KOPT-K1 (cell line): ENCODE data around the gene HCN4.

Source experiments
- H3K27ac ChIP-seq: fragments of 200-600 bp; sonication (generic); 2 replicates; pipeline ENCODE4 v1.5.1; 2016; ENCODE audit warnings: antibody characterized with exemption, mild to moderate bottlenecking, low read depth, low read length; ENCODE audit not compliant: poor library complexity, severe bottlenecking
- H3K36me3 ChIP-seq: fragments of 200-600 bp; sonication (generic); 2 replicates; pipeline ENCODE4 v1.5.1; 2017; ENCODE audit warnings: antibody characterized with exemption, mild to moderate bottlenecking, low read length, moderate library complexity; ENCODE audit not compliant: insufficient read depth
- H3K9me3 ChIP-seq: fragments of 200-600 bp; sonication (generic); 2 replicates; pipeline ENCODE4 v1.5.1; 2017; ENCODE audit warnings: antibody characterized with exemption, low read length, mild to moderate bottlenecking; ENCODE audit not compliant: insufficient read depth, poor library complexity, severe bottlenecking

Gene HCN4

DNA sequence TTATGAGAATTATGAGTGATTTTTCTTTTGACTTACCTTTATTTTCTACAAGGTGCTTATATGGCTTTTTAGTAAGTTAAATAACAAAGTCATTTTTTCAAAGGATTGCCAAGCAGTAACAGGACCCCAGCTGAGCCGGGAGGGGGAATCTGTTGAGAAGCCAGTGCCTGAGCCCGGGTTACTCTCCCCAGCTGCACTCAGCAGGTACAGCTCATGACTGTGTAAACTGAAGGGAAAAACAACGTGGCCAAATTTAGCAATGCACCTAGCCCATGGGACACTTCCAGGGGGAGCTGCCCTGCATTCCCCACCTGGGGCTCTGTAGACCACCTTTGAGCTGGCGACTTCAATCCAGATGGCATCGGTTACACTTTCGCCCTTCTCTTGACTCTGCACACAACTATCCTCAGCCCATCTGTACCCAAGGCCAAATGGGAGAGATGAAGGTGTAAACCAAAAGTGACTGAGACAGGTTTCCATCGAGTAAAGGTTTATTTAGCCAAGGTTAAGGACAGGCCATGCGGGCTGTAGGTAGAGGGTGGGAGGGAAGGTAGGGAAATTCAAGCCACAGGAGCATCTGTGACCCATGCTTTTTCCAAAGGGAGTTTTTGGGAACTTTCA is 18.2 kb upstream of the HCN4 start:
- H3K27ac ChIP-seq, result no peak overlapping the region

DNA sequence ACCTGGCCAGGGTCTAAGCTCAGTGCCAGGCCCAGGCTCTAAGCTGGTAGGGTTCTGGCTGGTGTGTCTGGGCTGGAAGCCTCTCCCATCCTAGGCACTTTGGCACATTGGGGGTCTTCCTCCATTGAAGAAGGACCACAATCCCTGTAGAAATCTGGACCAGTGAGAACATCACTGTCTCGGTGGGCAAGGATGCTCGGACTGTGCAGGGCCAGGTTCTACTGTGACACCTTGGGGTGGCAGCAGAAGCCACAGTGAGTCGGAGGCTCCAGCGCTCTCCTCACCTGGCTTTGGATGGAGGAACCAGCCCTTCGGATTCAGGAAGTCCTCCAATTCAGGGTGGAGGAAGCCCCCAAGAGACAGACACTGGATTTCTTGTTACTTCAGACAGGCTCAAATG is 17.5 kb upstream of the HCN4 start:
- Histone ChIP-seq H3K9me3 (no peaks in the 10 kb centered on the region), H3K36me3 (no peaks in the 10 kb centered on the region), H3K27ac (no peak overlapping the region)

More for the DNA sequence above, 18.2 kb upstream of the HCN4 start:
- Histone ChIP-seq H3K9me3 (no peaks in the 10 kb centered on the region), H3K36me3 (no peaks in the 10 kb centered on the region)

DNA sequence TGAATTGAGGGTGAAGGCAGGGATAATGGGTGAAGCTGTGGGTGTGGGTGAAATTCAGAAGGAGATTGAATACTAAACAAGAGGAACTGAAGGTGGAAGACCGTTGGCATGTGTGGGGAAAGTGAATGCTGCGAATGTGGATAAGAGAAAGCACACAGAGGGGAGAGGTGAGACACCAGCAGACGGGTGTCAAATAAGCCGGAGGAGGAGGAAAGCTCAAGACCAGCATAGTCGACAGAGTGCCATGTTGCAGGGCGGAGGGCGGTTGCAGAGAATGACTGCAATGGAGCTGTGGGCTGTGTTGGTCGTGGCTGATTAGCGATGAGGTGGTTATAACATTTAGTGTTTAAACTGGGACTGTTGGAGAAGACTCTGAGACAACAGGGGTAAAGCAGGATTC is 16.4 kb upstream of the HCN4 start:
- Histone ChIP-seq H3K9me3 (no peaks in the 10 kb centered on the region), H3K36me3 (no peaks in the 10 kb centered on the region), H3K27ac (no peak overlapping the region)

DNA sequence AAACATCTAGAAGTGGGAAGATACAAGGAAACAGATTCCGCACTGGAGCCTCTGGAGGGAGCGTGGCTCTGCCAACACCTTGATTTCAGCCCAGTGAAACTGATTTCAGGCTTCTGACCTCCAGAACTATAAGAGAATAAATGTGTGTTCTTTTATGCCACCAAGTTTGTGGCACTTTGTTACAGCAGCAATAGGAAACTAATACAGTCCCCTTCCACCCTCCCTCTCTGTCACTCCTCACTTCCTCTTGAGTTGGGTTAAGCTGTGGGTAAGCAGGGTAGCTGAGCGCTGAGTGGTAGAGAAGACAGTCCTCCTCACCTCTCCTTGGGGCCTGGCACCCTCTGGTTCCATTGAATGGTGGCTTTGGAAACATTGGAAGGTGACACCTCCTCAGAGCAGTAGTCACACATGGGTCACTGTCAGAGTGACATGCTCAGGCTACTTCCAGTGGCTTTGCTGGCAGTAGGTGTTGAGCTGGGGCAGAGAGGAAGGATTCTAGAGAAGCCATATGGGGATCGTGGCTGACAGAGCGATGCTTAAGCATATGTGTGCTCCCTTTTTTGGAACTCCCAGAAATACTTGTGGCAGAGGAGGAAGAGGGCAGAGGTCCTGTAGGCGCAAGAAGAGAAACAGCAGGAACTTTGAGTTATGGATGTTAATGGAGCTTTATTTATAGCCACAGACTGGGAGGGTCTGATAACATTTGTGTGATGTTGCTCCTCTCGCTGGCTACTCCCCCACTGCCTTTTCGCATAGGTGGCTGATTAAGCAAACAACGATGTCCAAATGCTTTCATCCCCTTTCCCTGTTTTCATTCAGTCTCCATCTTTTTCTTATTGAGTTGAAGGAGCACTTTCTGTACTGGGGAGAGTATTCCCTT is 14.8 kb upstream of the HCN4 start:
- Histone ChIP-seq H3K27ac (no peak overlapping the region), H3K36me3 (no peaks in the 10 kb centered on the region), H3K9me3 (no peaks in the 10 kb centered on the region)

DNA sequence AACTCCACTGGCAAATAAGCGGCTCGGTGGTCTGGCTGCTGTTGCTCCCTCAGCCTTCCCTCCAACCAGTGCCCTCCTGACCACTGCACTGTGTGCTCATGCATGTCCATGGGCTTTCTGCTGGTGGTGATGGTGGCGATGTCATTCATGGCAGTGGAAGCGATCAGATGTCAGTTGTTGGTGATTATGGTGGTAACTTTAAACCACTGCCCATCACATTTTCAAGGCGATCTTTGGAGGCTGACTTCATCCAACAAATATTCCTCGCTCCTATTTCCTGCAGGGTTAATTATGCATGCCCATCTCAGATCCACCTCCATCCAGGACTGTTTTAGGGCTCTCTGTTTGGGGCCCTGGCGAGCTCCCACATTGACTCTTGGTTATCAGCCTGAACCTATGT is 13.4 kb upstream of the HCN4 start:
- Histone ChIP-seq H3K9me3 (no peaks in the 10 kb centered on the region), H3K36me3 (no peaks in the 10 kb centered on the region), H3K27ac (no peak overlapping the region)

DNA sequence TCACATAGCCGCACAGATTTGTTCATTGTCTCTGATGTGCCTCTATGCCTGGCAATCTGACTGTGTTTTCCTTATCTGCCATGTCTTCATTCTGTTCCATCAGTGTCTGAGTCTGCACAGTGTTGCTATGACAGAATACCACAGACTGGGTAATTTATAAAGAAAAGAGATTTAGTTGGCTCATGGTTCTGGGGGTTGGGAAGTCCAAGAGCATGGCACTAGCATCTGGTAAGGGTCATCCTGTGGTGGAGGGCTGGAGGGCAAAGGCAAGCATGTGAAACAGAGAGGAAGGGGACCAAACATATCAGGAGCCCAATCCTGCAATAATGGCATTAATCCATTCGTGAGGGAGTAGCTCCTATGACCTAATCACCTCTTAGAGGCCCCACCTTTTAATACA is 11.9 kb upstream of the HCN4 start:
- H3K9me3 ChIP-seq, result no peaks in the 10 kb centered on the region

DNA sequence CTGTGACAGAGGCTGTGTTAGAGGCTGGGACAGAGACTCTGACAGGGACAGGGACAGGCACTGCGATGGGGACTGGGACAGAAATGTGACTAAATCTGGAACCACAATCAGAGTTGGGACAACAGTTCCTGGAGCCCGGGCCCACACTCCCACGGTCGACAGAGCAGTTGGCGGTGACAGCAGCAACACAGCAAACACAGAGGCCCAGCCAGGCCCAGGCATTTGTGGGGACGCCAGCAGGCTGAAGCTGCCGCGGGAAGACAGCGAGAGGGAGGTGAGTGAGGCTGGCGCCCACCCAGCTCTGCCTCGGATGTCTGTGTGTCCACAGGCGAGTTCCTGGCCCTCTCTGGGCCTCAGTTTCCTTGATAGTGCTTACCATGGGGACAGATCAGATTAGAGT is 9.3 kb upstream of the HCN4 start:
- H3K36me3 ChIP-seq, result no peaks in the 10 kb centered on the region
- H3K9me3 ChIP-seq, result no peaks in the 10 kb centered on the region
- no peak overlapping the region for H3K27ac ChIP-seq

More for the DNA sequence above, 11.9 kb upstream of the HCN4 start:
- Histone ChIP-seq H3K36me3 (no peaks in the 10 kb centered on the region), H3K27ac (no peak overlapping the region)

DNA sequence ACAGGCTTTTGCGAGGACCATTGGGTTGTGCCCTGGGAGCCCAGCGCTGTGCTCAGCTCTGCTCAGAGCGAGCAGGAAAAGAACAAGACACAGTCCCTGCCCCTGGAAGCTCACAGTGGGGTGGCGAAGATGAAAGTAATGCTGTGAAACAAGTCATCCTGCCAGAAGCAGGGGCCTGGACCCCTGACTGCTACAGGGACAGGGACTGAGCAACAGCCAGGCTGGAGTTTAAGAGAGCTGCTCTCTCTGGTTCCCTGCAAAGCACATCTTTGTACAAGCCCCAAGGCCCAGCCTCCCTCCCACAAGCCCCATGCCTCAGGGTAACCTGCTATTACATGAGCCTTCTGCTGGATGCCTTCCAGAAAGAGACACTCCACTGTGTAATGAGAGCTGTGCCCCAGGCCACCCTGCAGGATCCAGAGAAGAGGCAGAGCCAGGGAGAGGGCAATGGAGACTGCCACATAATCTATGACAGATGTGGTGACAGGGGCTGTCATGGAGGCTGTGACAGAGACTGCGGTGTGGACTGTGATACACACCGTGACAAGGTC is 7.1 kb upstream of the HCN4 start:
- Histone ChIP-seq H3K9me3 (no peaks in the 10 kb centered on the region), H3K27ac (no peak overlapping the region), H3K36me3 (no peaks in the 10 kb centered on the region)

DNA sequence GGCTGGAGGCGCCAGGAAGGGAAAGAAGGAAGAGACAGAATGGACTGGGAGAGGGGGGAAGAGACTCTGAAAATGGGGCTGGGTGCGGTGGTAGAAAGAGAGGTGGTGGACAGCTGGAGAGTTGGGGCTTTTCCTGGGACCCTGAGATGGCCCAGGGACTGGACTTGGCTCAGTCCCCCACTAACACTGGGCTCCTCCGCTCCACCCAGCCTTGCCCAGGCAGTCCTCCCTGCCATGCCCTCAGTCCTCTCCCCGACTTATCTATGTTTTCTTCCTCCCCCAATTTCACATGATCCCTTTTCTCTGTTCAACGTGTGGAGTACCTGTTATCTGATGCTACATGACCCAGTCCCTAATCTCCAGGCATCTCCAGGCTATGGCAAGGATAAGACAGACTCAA is 6.3 kb upstream of the HCN4 start:
- H3K27ac ChIP-seq, result no peak overlapping the region

DNA sequence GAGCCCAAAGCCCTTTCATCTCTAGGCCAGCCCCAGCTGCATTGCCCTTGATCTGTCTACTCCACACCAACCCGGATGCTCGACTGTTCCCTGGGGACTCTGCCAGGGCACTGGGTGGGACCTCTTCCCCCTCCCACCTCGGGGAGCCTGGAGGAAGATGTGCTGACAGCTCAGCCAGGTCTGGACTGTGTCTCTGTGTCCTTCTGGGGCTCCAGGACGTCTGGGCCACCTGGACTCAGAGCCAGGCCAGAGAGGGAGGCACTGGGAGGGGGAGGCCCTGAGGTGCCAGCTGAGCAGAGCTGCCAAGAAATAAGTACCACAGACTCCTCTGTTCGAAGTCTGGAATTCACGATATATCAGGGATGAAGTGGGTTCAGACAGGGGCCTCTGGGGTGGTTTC is 5.8 kb upstream of the HCN4 start:
- no peaks in the 10 kb centered on the region for H3K36me3 ChIP-seq
- no peak overlapping the region for H3K27ac ChIP-seq
- no peaks in the 10 kb centered on the region for H3K9me3 ChIP-seq

More for the DNA sequence above, 6.3 kb upstream of the HCN4 start:
- no peaks in the 10 kb centered on the region for H3K36me3 ChIP-seq
- no peaks in the 10 kb centered on the region for H3K9me3 ChIP-seq

DNA sequence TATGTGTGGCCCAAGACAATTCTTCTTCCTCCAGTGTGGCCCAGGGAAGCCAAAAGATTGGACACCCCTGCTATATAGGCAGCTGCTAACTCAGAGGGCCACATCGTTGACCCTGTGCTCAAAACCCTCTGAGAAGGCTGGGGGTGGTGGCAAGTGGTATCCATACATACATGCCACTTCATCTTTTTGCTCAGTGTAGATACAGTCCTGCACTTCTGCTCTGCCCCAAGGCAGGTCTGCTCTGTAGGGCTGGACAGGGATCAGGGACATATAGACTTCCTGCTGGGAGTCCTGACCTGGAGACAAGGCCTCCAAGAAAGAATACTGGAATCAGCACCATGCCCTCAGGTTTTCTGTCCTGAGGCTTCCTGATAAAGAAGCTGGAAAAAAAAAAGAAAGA is 4.5 kb upstream of the HCN4 start:
- H3K9me3 ChIP-seq, result no peaks in the 10 kb centered on the region
- no peaks in the 10 kb centered on the region for H3K36me3 ChIP-seq

DNA sequence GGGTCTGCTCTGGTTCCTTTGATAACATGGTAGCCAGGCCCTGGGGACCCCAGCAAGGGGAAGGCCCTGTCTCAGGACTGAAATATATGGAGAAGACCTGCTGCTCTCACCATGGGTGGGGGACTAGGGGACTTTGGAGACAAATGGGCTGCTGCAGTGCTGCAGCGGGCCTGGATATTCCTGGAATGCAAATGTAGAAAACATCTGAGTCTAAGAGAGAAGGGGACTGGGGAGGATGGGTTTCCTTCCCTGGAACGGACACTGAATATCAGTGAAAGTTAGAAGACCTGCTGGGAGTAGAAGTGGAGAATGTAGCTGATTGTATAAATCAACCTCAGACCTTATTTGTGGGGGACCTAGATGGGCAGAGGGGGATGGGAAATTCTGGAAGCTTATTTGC is 3.1 kb upstream of the HCN4 start:
- Histone ChIP-seq H3K27ac (no peak overlapping the region), H3K9me3 (no peaks in the 10 kb centered on the region), H3K36me3 (no peaks in the 10 kb centered on the region)

More for the DNA sequence above, 4.5 kb upstream of the HCN4 start:
- H3K27ac ChIP-seq, result no peak overlapping the region

DNA sequence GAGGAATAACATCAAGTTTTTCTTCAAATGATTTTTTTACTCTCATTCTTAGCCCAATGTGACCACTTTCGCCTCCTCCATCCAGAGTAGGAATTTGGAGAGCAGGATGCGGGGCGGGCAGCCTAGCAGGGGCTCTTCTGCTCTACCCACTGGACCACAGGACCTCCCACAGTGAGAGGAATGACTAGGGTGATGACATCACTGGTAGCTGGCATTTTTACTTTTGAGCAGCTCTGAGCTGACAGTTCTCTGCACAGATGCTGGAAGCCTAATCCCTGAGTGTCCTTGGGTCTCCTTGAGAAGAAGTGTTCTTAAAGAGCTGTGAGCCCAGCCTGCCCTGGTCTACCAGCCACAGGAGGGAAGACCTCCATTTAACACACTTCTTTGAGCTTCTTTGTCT is 1.4 kb upstream of the HCN4 start:
- no peak overlapping the region for H3K27ac ChIP-seq
- H3K36me3 ChIP-seq, result no peaks in the 10 kb centered on the region
- H3K9me3 ChIP-seq, result no peaks in the 10 kb centered on the region

DNA sequence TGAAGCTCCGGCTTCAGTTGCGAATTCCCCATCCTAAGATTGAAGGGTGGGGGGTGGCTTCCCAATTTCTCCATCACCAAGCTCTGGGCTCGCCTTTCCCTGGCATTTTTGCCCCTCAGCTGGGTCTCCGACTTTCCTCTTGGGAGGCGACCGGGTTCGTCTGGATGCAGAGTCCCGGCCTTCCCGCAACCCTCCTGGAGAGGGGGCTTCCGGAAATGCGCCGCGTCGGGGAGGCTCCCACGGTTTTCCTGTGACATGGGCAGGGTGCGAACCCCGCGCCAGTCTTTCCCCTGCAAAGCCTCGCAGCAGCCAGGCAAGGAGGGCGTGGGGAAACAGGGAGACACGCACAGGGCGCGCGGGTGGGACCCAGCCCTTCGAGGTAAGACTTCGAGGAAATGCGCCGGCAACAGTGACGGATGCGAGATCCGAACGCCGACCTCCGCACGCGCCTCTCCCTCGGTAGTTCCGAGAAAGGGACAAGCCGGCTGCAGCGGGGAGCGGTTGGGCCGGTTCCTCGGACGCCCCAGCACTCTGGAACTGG is 466 bp upstream of the HCN4 start:
- H3K9me3 ChIP-seq, result no peaks in the 10 kb centered on the region
- H3K27ac ChIP-seq, result no peak overlapping the region
- H3K36me3 ChIP-seq, result no peaks in the 10 kb centered on the region

DNA sequence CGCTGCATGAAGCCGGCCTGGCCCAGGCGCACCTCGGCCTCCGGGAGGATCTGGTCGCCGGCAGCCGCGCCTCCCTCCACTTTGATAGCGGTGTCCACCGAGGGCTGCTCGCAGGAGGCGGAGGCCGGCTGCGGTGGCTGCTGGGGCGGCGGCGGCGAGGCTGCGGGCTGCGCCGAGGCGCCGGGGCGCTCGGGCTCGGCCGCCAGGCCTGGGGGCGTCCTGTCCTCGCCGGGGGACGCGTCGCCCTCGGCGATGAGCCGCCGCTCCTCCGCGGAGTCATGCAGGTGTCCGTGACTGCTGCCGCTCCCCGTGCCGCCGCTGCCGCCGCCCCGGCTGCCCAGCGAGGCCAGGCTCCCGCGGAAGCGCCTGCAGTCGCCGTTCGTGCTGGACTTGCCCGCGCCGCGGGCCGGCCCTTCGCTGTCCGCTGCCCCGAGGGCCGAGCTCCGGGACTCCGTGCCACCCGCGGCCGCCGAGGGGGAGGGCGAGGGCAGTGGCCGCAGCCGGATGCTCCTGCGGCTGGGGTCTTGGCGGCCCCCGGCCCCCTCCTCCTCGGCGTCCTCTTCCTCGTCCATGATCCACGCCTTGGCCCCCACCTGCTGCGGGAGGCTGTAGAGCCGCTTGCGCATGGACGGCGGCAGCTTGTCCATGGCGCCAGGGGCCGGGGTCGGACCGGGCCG is 996 bp downstream of the HCN4 start:
- no peaks in the 10 kb centered on the region for H3K36me3 ChIP-seq
- H3K9me3 ChIP-seq, result no peaks in the 10 kb centered on the region
- H3K27ac ChIP-seq, result no peak overlapping the region
